Karpas-422 (cell line): ENCODE measurements around the gene PDCL2. TPM values are rescaled to one million over a fixed set of nuclear protein-coding genes. Genes with fewer than 3 reads are reported as not detected.
"Not testable (repeated sequence)": the region's sequence is repeated elsewhere in the genome, so short reads cannot be mapped to it uniquely, and the experiment has no call there.

Source experiments
- DNase-seq: peaks from one replicate; pipeline ENCODE4 v3.0.0-alpha.2; 2015
- H2AFZ ChIP-seq: fragments of 200-600 bp; sonication (generic); 2 replicates; pipeline ENCODE4 v1.6.1; 2014; ENCODE audit warnings: antibody characterized with exemption, low read length, mixed read lengths
- H3K27ac ChIP-seq: fragments of 200-600 bp; sonication (generic); 2 replicates; pipeline ENCODE4 v1.5.1; 2014; ENCODE audit warnings: mild to moderate bottlenecking, low read length, moderate library complexity
- H3K27me3 ChIP-seq: fragments of 200-600 bp; sonication (generic); 2 replicates; pipeline ENCODE4 v1.6.1; 2014; ENCODE audit warnings: low read length, mixed read lengths
- H3K36me3 ChIP-seq: fragments of 200-600 bp; sonication (generic); 2 replicates; pipeline ENCODE4 v1.6.1; 2014; ENCODE audit warnings: low read length, mixed read lengths; ENCODE audit not compliant: insufficient read depth
- H3K4me1 ChIP-seq: fragments of 200-600 bp; sonication (generic); 2 replicates; pipeline ENCODE4 v1.6.1; 2014; ENCODE audit warnings: mild to moderate bottlenecking, low read length, mixed read lengths
- H3K4me2 ChIP-seq: fragments of 200-600 bp; sonication (generic); 2 replicates; pipeline ENCODE4 v1.6.1; 2014; ENCODE audit warnings: low read length, low read depth, mild to moderate bottlenecking; ENCODE audit not compliant: poor library complexity, severe bottlenecking
- H3K4me3 ChIP-seq: fragments of 200-600 bp; sonication (generic); 2 replicates; pipeline ENCODE4 v1.5.1; 2014; ENCODE audit warnings: mild to moderate bottlenecking, antibody characterized with exemption, low read length, mixed read lengths
- H3K79me2 ChIP-seq: fragments of 200-600 bp; sonication (generic); 2 replicates; pipeline ENCODE4 v1.6.1; 2014; ENCODE audit warnings: mild to moderate bottlenecking, low read length, mixed read lengths
- H3K9ac ChIP-seq: fragments of 200-600 bp; sonication (generic); 2 replicates; pipeline ENCODE4 v1.6.0; 2014; ENCODE audit warnings: low read length
- H3K9me2 ChIP-seq: fragments of 200-600 bp; sonication (generic), shearing (Covaris generic); replicated peaks from 2 replicates; pipeline ENCODE4 v1.6.0; 2014; ENCODE audit warnings: mild to moderate bottlenecking, low read length, moderate library complexity; ENCODE audit not compliant: insufficient read depth
- H3K9me3 ChIP-seq: fragments of 300-700, 200-600 bp; sonication (generic); 2 replicates; pipeline ENCODE4 v1.6.1; 2014; ENCODE audit warnings: low read length, mixed read lengths
- H4K20me1 ChIP-seq: fragments of 200-600 bp; sonication (generic); 2 replicates; pipeline ENCODE4 v1.6.1; 2014; ENCODE audit warnings: mild to moderate bottlenecking, antibody characterized with exemption, low read length, low read depth; ENCODE audit not compliant: insufficient read depth
- total RNA-seq: library from RNA; depleted of rRNA; stranded (reverse); fragments of >200 nt; shearing (Covaris generic); gene quantifications from 2 replicates; pipeline ENCODE4 v1.2.3, GENCODE V29; 2014; ENCODE audit warnings: low replicate concordance

The PDCL2 gene
- total RNA-seq, 1 experiment from 2014 or later: not detected

- H3K36me3 ChIP-seq: no peaks in the 10 kb centered on the region
- no peak overlapping the region for H2AFZ ChIP-seq
- no peak for DNase-seq
- H3K79me2 ChIP-seq: no peaks in the 10 kb centered on the region
- no peaks in the 10 kb centered on the region for H3K9me2 ChIP-seq
- no peak overlapping the region for H3K9ac ChIP-seq
- no peaks in the 10 kb centered on the region for H3K9me3 ChIP-seq
- no peaks in the 10 kb centered on the region for H4K20me1 ChIP-seq
- H3K4me3 ChIP-seq: no peak overlapping the region
- no peak overlapping the region for H3K27ac ChIP-seq
- H3K4me1 ChIP-seq: no peaks in the 10 kb centered on the region
- H3K27me3 ChIP-seq: no peaks in the 10 kb centered on the region
- H3K4me2 ChIP-seq: no peak overlapping the region
These were observed 17.4 kb upstream of the PDCL2 start for GRCh38 chr4:55609393-55609866.

DNA sequence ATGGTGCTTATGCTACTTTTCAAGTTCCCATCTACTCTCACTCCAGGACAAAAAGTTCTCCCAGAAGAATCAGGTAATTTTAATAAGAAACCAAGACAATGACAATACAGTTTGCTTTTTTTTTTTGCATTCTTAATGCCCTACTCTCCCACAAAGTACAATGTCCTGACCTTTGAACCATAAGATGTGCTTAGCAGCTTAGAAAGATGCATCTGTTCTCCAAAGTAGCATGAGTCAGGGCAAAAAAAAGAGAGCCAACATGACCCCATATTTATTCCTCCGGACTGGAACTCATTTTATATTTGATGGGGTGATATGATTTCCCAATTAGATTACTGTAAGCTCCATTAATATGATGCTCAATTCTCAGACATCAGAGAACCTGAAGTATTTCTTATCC lies 16.5 kb upstream of the PDCL2 start:
- Histone ChIP-seq H3K9ac (no peak overlapping the region), H3K36me3 (no peaks in the 10 kb centered on the region), H3K79me2 (no peaks in the 10 kb centered on the region), H2AFZ (no peak overlapping the region), H3K4me3 (no peak overlapping the region), H3K4me2 (no peak overlapping the region), H4K20me1 (no peaks in the 10 kb centered on the region), H3K27me3 (no peaks in the 10 kb centered on the region), H3K9me3 (no peaks in the 10 kb centered on the region), H3K4me1 (no peaks in the 10 kb centered on the region), H3K27ac (no peak overlapping the region), H3K9me2 (no peaks in the 10 kb centered on the region)
- no peak for DNase-seq

DNA sequence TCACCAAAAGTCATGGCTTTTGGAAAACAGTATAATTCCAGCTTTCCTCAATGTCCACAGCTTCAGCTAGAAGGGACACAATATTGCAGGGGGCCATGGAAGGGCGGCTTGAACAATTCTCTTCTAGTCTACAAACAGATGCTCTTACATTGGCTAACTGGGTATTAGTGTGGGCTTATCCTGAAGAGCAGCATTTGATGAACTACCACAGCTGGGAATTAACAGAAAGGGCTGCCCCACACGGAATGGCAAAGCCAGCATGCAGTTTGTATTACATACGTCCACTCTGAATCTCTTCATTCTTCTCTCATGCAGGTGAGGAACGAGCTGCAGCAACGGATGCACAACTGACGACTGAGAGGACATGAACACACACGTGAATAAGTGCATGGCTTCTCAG lies 13.0 kb upstream of the PDCL2 start:
- no peak for DNase-seq

DNA sequence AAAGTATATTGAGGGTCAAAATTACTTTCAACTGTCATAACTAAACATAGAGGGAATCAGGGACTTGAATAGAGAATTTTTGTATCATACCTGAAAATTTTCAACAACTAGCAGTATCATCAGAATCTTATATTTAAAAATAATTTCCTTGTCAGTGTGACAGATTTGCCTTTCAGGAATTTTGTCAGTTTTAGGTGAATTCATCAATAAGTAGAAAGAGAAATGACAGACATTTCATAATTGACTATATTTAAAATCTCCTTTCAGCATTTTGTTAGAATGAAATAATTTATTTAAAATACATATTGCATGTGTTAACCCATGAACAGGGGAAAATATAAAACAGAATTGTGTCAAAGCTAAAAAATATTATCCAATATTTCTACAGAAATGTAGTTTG lies 8.6 kb upstream of the PDCL2 start:
- H3K9ac ChIP-seq: no peak overlapping the region
- no peak for DNase-seq
- H3K4me3 ChIP-seq: no peak overlapping the region
- no peaks in the 10 kb centered on the region for H4K20me1 ChIP-seq
- H3K27ac ChIP-seq: no peak overlapping the region
- H2AFZ ChIP-seq: no peak overlapping the region
- no peak overlapping the region for H3K4me2 ChIP-seq
- H3K36me3 ChIP-seq: no peaks in the 10 kb centered on the region
- no peaks in the 10 kb centered on the region for H3K4me1 ChIP-seq
- no peaks in the 10 kb centered on the region for H3K9me2 ChIP-seq
- no peaks in the 10 kb centered on the region for H3K27me3 ChIP-seq
- no peaks in the 10 kb centered on the region for H3K9me3 ChIP-seq
- no peaks in the 10 kb centered on the region for H3K79me2 ChIP-seq

More for the DNA sequence above, 13.0 kb upstream of the PDCL2 start:
- Histone ChIP-seq H3K9me2 (no peaks in the 10 kb centered on the region), H3K4me3 (no peak overlapping the region), H3K9ac (no peak overlapping the region), H3K36me3 (no peaks in the 10 kb centered on the region), H3K27me3 (no peaks in the 10 kb centered on the region), H3K27ac (no peak overlapping the region), H3K4me1 (no peaks in the 10 kb centered on the region), H3K79me2 (no peaks in the 10 kb centered on the region), H4K20me1 (no peaks in the 10 kb centered on the region), H3K4me2 (no peak overlapping the region), H3K9me3 (no peaks in the 10 kb centered on the region), H2AFZ (0 out of 2 replicates have a peak overlapping the region, but pooled peaks have one; percentile 24)

DNA sequence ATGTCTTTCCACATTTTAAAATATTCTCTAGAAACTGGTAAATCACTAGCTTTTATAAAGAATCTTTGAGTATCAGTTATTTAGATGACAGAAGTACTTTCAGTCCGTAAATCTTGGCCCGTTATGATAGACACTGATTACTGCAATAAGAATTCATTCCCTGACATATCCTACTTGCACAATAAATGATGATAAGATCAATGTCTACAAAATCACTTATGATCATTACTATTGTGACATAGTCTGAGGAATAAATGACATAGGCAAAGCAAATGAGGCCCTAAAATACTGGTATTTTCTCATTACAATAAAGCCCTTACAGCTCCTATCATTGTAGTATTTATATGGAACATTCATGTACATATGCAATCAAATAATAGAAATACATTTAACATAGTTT lies 6.6 kb upstream of the PDCL2 start:
- Histone ChIP-seq H2AFZ (no peak overlapping the region), H3K9me2 (no peaks in the 10 kb centered on the region), H3K27ac (no peak overlapping the region), H3K27me3 (no peaks in the 10 kb centered on the region), H3K4me1 (no peaks in the 10 kb centered on the region), H3K4me2 (no peak overlapping the region), H3K79me2 (no peaks in the 10 kb centered on the region), H3K9me3 (no peaks in the 10 kb centered on the region), H4K20me1 (no peaks in the 10 kb centered on the region), H3K36me3 (no peaks in the 10 kb centered on the region), H3K9ac (no peak overlapping the region), H3K4me3 (no peak overlapping the region)
- no peak for DNase-seq

DNA sequence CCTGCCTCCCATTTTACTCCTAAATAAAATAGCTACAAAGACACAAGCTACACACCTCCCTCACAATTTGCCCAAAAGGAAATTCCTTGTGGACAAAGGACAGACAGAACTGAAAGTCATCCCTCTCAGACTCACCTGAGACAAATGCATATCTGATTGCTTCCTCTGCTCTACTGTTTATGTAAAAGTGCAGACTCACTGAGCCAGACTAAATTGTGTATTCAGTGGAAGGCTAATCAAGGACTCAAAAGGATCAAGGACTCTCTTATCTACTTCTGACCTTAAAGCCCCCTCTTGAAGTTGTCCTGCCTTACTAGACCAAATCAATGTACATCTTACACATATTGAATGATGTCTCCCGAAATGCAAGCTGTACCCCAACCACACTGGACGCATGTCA lies 3.9 kb downstream of the PDCL2 start:
- no peak overlapping the region for H3K9ac ChIP-seq

DNA sequence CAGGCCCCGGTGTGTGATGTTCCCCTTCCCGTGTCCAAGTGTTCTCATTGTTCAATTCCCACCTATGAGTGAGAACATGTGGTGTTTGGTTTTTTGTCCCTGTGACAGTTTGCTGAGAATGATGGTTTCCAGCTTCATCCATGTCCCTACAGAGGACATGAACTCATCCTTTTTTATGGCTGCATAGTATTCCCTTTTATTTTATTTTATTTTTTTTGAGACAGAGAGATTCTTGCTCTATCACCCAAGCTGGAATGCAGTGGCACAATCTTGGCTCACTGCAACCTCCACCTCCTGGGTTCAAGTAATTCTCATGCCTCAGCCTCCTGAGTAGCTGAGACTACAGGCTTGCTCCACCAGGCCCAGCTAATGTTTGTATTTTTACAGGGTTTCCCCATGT lies 9.3 kb downstream of the PDCL2 start:
- H3K79me2 ChIP-seq, H3K4me3 ChIP-seq, H3K4me1 ChIP-seq, H3K9me2 ChIP-seq, H3K4me2 ChIP-seq, H2AFZ ChIP-seq, H4K20me1 ChIP-seq, DNase-seq, H3K9me3 ChIP-seq, H3K27ac ChIP-seq, H3K27me3 ChIP-seq, H3K9ac ChIP-seq, H3K36me3 ChIP-seq: not testable (repeated sequence)

More for the DNA sequence above, 3.9 kb downstream of the PDCL2 start:
- Histone ChIP-seq H3K36me3 (no peaks in the 10 kb centered on the region), H3K4me2 (no peak overlapping the region), H3K27ac (no peak overlapping the region), H2AFZ (no peak overlapping the region), H3K9me2 (no peaks in the 10 kb centered on the region), H3K4me1 (no peaks in the 10 kb centered on the region), H4K20me1 (no peaks in the 10 kb centered on the region), H3K27me3 (no peaks in the 10 kb centered on the region), H3K79me2 (no peaks in the 10 kb centered on the region), H3K4me3 (no peak overlapping the region), H3K9me3 (no peaks in the 10 kb centered on the region)
- DNase-seq: no peak

- Histone ChIP-seq H3K27ac (no peak overlapping the region), H3K36me3 (no peaks in the 10 kb centered on the region), H3K4me2 (no peak overlapping the region), H4K20me1 (no peaks in the 10 kb centered on the region), H3K9me3 (no peaks in the 10 kb centered on the region), H3K9ac (no peak overlapping the region), H3K9me2 (no peaks in the 10 kb centered on the region), H3K27me3 (no peaks in the 10 kb centered on the region), H3K79me2 (no peaks in the 10 kb centered on the region), H2AFZ (no peak overlapping the region), H3K4me3 (no peak overlapping the region), H3K4me1 (no peaks in the 10 kb centered on the region)
- DNase-seq: no peak
These were observed 13.6 kb downstream of the PDCL2 start for GRCh38 chr4:55578341-55579010.
